ENCODE data around the gene UQCRH. TPM values are rescaled to one million over a fixed set of nuclear protein-coding genes. Genes with fewer than 3 reads are reported as not detected.
A peak's percentile ranks its signal among the peaks of the same experiment; 100 is the strongest.
"Not testable (repeated sequence)": the region's sequence is repeated elsewhere in the genome, so short reads cannot be mapped to it uniquely, and the experiment has no call there.

UQCRH gene
- total and polyA plus RNA-seq, 10 donors: 106 to 545 (median 237) TPM

GRCh38 chr1:46319960-46320914, 16.7 kb downstream of the UQCRH start:
- DNase-seq; intact Hi-C loops (cut with DNase I; ENCODE audit: low total_unique reads); H3K27ac ChIP-seq; H3K4me3 ChIP-seq; H3K4me1 ChIP-seq; H3K27me3 ChIP-seq (replicated peaks in 1 of 7); H3K9me3 ChIP-seq: not testable (repeated sequence)
- 85 to 95% (median 90%) methylated on average over 10 to 13 of the region's 13 CpGs for WGBS, 5 donors
- peaks cover 0 to 39% (median 23%) of the 10 kb centered on the region in 6 donors for H3K36me3 ChIP-seq

- WGBS, 5 donors: 82 to 97% (median 94%) methylated on average over 6 of the region's 6 CpGs
- H3K27me3 ChIP-seq (replicated peaks in 1 of 7); intact Hi-C loops (cut with DNase I; ENCODE audit: low total_unique reads); H3K4me3 ChIP-seq; H3K27ac ChIP-seq; DNase-seq; H3K4me1 ChIP-seq: not testable (repeated sequence)
- Histone ChIP-seq H3K9me3 (peaks cover 0 to 11% (median 0%) of the 10 kb centered on the region in 8 donors), H3K36me3 (peaks cover 0 to 19% (median 5%) of the 10 kb centered on the region in 6 donors)
These were observed 18.7 kb downstream of the UQCRH start for GRCh38 chr1:46322191-46322590.

GRCh38 chr1:46325285-46326076, 22.0 kb downstream of the UQCRH start:
- WGBS, 5 donors: 77 to 87% (median 83%) methylated on average over 11 of the region's 11 CpGs
- intact Hi-C loops (cut with DNase I; ENCODE audit: low total_unique reads): not testable (repeated sequence)

GRCh38 chr1:46328182-46328581, 24.7 kb downstream of the UQCRH start:
- H3K4me1 ChIP-seq; H3K36me3 ChIP-seq; intact Hi-C loops (cut with DNase I; ENCODE audit: low total_unique reads); H3K27ac ChIP-seq; H3K27me3 ChIP-seq (replicated peaks in 1 of 7); H3K4me3 ChIP-seq; DNase-seq: not testable (repeated sequence)
- H3K9me3 ChIP-seq: peaks cover 0 to 11% (median 0%) of the 10 kb centered on the region in 8 donors
- 86 to 96% (median 94%) methylated on average over 7 of the region's 7 CpGs for WGBS, 5 donors

More at GRCh38 chr1:46325285-46326076, 22.0 kb downstream of the UQCRH start:
- not testable (repeated sequence) for H3K4me1 ChIP-seq; H3K4me3 ChIP-seq; H3K36me3 ChIP-seq; DNase-seq; H3K27me3 ChIP-seq (replicated peaks in 1 of 7)
- Histone ChIP-seq H3K27ac (peak overlapping the region in 3 of 8 donors; percentile 50 to 72 (median 70)), H3K9me3 (peaks cover 0 to 11% (median 0%) of the 10 kb centered on the region in 8 donors)

GRCh38 chr1:46329807-46330206, 26.3 kb downstream of the UQCRH start:
- intact Hi-C loops (cut with DNase I; ENCODE audit: low total_unique reads); H3K27ac ChIP-seq; H3K36me3 ChIP-seq; DNase-seq; H3K4me1 ChIP-seq; H3K4me3 ChIP-seq; H3K27me3 ChIP-seq (replicated peaks in 1 of 7); H3K9me3 ChIP-seq: not testable (repeated sequence)
- 44 to 70% (median 55%) methylated on average over 5 to 7 of the region's 7 CpGs for WGBS, 5 donors

- DNase-seq; H3K27me3 ChIP-seq (replicated peaks in 1 of 7); H3K4me1 ChIP-seq; H3K36me3 ChIP-seq; H3K4me3 ChIP-seq; H3K9me3 ChIP-seq; intact Hi-C loops (cut with DNase I; ENCODE audit: low total_unique reads): not testable (repeated sequence)
- H3K27ac ChIP-seq: peak overlapping the region in 1 of 8 donors; percentile 80
- WGBS, 5 donors: 84 to 92% (median 88%) methylated on average over 2 of the region's 2 CpGs
These were observed 26.9 kb downstream of the UQCRH start for GRCh38 chr1:46330381-46330780.

GRCh38 chr1:46331786-46332540, 28.5 kb downstream of the UQCRH start:
- H3K9me3 ChIP-seq; H3K27me3 ChIP-seq (replicated peaks in 1 of 7); H3K4me1 ChIP-seq; DNase-seq; H3K36me3 ChIP-seq; H3K4me3 ChIP-seq; intact Hi-C loops (cut with DNase I; ENCODE audit: low total_unique reads): not testable (repeated sequence)
- WGBS, 5 donors: 66 to 89% (median 74%) methylated on average over 20 to 24 of the region's 24 CpGs
- H3K27ac ChIP-seq: peak overlapping the region in 5 of 8 donors; percentile 4 to 80 (median 60)
